Immature natural killer cell (primary cell): ENCODE results near the gene APEH. TPM values are rescaled to one million over a fixed set of nuclear protein-coding genes. Genes with fewer than 3 reads are reported as not detected.

ENCODE experiments used
- DNase-seq, 3 donors: peaks; one replicate each; pipeline ENCODE4 v3.0.0; 2022; ENCODE audit warnings: mixed read lengths in 1 of 3
- H3K27ac Mint-ChIP-seq, 6 donors: one replicate each; pipeline ENCODE4 v1.8.0; 2020; ENCODE audit warnings: mixed read lengths in 6 of 6, mild to moderate bottlenecking in 5 of 6, inconsistent platforms in 4 of 6, moderate library complexity in 3 of 6
- H3K27me3 Mint-ChIP-seq, 3 donors: one replicate each; pipeline ENCODE4 v1.8.0; 2020 to 2021; ENCODE audit warnings: low read depth in 3 of 3, mild to moderate bottlenecking in 3 of 3, mixed read lengths in 3 of 3, moderate library complexity in 3 of 3, inconsistent platforms in 1 of 3
- H3K36me3 Mint-ChIP-seq, 3 donors: one replicate each; pipeline ENCODE4 v1.8.0; 2020; ENCODE audit warnings: mixed read lengths in 3 of 3, inconsistent platforms in 2 of 3, mild to moderate bottlenecking in 2 of 3
- H3K4me1 Mint-ChIP-seq, 2 donors: one replicate each; pipeline ENCODE4 v1.8.0; 2020; ENCODE audit warnings: inconsistent platforms in 2 of 2, mild to moderate bottlenecking in 2 of 2, mixed read lengths in 2 of 2, moderate library complexity in 1 of 2
- H3K4me3 Mint-ChIP-seq, 5 donors: one replicate each; pipeline ENCODE4 v1.8.0; 2020; ENCODE audit warnings: mild to moderate bottlenecking in 5 of 5, mixed read lengths in 5 of 5, inconsistent platforms in 3 of 5, moderate library complexity in 3 of 5
- H3K9me3 Mint-ChIP-seq, 6 donors: one replicate each; pipeline ENCODE4 v1.8.0; 2020; ENCODE audit warnings: mild to moderate bottlenecking in 6 of 6, mixed read lengths in 6 of 6, inconsistent platforms in 4 of 6, moderate library complexity in 3 of 6
- polyA plus RNA-seq, 3 donors: library from polyadenylated mRNA; unstranded; fragments of 300-500 nt; fragmentation: Illumina TruSeq; gene quantifications; one replicate each; pipeline ENCODE4 v1.2.3, GENCODE V29; 2021

Gene APEH
- polyA plus RNA-seq, 3 donors from 2014 or later: 88.0 to 130 (median 121) TPM

GRCh38 chr3:49729966-49730609 lies 55.9 kb downstream of the APEH start:
- peaks cover 6 to 19% (median 10%) of the 10 kb centered on the region in 3 donors for H3K36me3 Mint-ChIP-seq
- H3K4me3 Mint-ChIP-seq: no peak overlapping the region
- no peak overlapping the region for H3K27ac Mint-ChIP-seq
- no peaks in the 10 kb centered on the region for H3K9me3 Mint-ChIP-seq
- H3K4me1 Mint-ChIP-seq: peaks cover 0 to 1% of the 10 kb centered on the region in 2 donors
- H3K27me3 Mint-ChIP-seq: peaks cover 0 to 1% (median 1%) of the 10 kb centered on the region in 3 donors
- no peak for DNase-seq

GRCh38 chr3:49732597-49732996 lies 58.4 kb downstream of the APEH start:
- Mint-ChIP-seq H3K9me3 (no peaks in the 10 kb centered on the region), H3K36me3 (peaks cover 6 to 28% (median 10%) of the 10 kb centered on the region in 3 donors), H3K4me3 (no peak overlapping the region), H3K4me1 (peaks cover 0 to 1% of the 10 kb centered on the region in 2 donors), H3K27ac (no peak overlapping the region), H3K27me3 (peaks cover 0 to 1% (median 0%) of the 10 kb centered on the region in 3 donors)
- no peak for DNase-seq

- DNase-seq: no peak
- Mint-ChIP-seq H3K36me3 (peaks cover 6 to 35% (median 14%) of the 10 kb centered on the region in 3 donors), H3K4me3 (no peak overlapping the region), H3K4me1 (peaks cover 0 to 1% of the 10 kb centered on the region in 2 donors), H3K27ac (no peak overlapping the region), H3K27me3 (no peaks in the 10 kb centered on the region), H3K9me3 (no peaks in the 10 kb centered on the region)
Observed at GRCh38 chr3:49733551-49733950, 59.4 kb downstream of the APEH start.

Other genes with a start within 250 kb of the APEH start
- 10 to 100 TPM in 1 of 3 donors, 1 to 10 TPM in 2; 3.2 to 11.9 (median 4.2) TPM for gene NICN1, start 245.0 kb upstream of the APEH start, polyA plus RNA-seq
- gene DAG1, start 204.1 kb upstream of the APEH start, polyA plus RNA-seq: 1 to 10 TPM; 3.2 to 6.0 (median 3.7) TPM
- gene BSN, start 119.9 kb upstream of the APEH start, polyA plus RNA-seq: under 1 TPM in 1 of 3 donors, not detected in 2; 0.42 TPM
- 1 to 10 TPM in 1 of 3 donors, under 1 TPM in 1, not detected in 1; 0.19 to 1.3 TPM for gene MST1, start 15.1 kb downstream of the APEH start, polyA plus RNA-seq
- 10 to 100 TPM in 2 of 3 donors, 1 to 10 TPM in 1; 2.6 to 27.1 (median 11.8) TPM for gene RNF123, start 15.2 kb downstream of the APEH start, polyA plus RNA-seq
- gene AMIGO3, start 45.3 kb downstream of the APEH start, polyA plus RNA-seq: 1 to 10 TPM in 2 of 3 donors, not detected in 1; 1.5 to 1.7 TPM
- 10 to 100 TPM; 13.5 to 35.2 (median 32.5) TPM for gene GMPPB, start 49.6 kb downstream of the APEH start, polyA plus RNA-seq
- gene IP6K1, start 112.2 kb downstream of the APEH start, polyA plus RNA-seq: 10 to 100 TPM; 18.2 to 43.6 (median 23.7) TPM
- not detected for gene CDHR4, start 125.5 kb downstream of the APEH start, polyA plus RNA-seq
- gene INKA1, start 128.9 kb downstream of the APEH start, polyA plus RNA-seq: 1 to 10 TPM in 1 of 3 donors, not detected in 2; 1.2 TPM
- gene UBA7, start 139.6 kb downstream of the APEH start, polyA plus RNA-seq: 10 to 100 TPM; 28.5 to 72.6 (median 54.7) TPM
- gene TRAIP, start 182.2 kb downstream of the APEH start, polyA plus RNA-seq: 1 to 10 TPM in 2 of 3 donors, not detected in 1; 1.4 to 1.5 TPM
- not detected for gene CAMKV, start 195.6 kb downstream of the APEH start, polyA plus RNA-seq
- 1 to 10 TPM in 1 of 3 donors, under 1 TPM in 1, not detected in 1; 0.68 to 1.1 TPM for gene MST1R, start 229.5 kb downstream of the APEH start, polyA plus RNA-seq